ENCODE measurements around the gene TET1.
"Not testable (repeated sequence)": the region's sequence is repeated elsewhere in the genome, so short reads cannot be mapped to it uniquely, and the experiment has no call there.

The TET1 gene

DNA sequence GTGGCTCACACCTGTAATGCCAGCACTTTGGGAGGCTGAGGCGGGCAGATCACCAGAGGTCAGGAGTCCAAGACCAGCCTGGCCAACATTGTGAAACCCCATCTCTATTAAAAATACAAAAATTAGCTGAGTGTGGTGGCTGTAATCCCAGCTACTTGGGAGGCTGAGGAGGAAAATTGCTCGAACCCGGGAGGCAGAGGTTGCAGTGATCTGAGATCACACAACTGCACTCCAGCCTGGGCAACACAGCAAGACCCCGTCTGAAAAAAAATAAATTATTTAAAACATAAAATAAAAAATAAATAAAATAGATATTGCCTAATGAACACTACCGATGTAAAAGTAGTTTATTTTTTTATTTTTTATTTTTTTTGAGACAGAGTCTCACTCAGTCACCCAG, 83.4 kb downstream of the TET1 start:
- H3K36me3 Mint-ChIP-seq (ENCODE audit: insufficient read depth); H3K9me3 Mint-ChIP-seq; H3K27ac Mint-ChIP-seq; H3K27me3 Mint-ChIP-seq; DNase-seq; H3K4me1 Mint-ChIP-seq (ENCODE audit: low read depth in 2 of 2); ATAC-seq (replicated peaks); H3K4me3 Mint-ChIP-seq: not testable (repeated sequence)

DNA sequence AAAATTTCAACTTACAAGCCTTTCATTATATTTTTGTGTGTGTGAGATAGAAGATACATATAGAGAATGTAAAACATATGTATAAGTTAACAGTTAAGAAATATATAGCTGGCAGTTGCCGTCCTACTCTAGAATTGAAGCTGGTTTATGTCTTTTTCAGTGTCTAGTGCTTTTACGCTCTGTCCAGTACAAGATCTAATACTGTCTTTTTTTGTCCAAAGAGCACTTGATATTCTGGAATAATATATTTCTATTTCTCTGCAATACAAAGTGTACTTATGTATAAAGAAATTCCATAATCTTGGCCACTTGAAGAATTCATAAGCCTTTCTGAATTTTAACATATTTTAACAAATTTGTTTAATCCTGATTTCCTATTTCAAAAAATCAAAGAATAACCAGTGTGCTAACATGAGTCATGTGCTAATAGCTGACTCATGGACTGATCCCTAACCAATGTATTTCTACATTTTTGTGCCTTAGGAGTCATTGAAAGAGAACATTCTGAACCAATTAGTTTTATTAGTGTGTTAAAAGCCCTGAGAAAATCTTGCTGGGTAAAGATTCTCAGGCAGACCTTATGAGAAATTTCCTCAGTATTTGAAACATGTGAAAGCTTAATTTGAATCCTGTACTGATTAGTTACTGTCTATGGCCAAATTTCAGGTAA, 87.7 kb downstream of the TET1 start:
- no peak for DNase-seq
- no peak for ATAC-seq (replicated peaks)
- Mint-ChIP-seq H3K36me3 (ENCODE audit: insufficient read depth) (no peaks in the 10 kb centered on the region), H3K9me3 (no peaks in the 10 kb centered on the region), H3K4me3 (no peak overlapping the region), H3K27ac (no peak overlapping the region), H3K4me1 (ENCODE audit: low read depth in 2 of 2) (no peaks in the 10 kb centered on the region), H3K27me3 (no peaks in the 10 kb centered on the region)

DNA sequence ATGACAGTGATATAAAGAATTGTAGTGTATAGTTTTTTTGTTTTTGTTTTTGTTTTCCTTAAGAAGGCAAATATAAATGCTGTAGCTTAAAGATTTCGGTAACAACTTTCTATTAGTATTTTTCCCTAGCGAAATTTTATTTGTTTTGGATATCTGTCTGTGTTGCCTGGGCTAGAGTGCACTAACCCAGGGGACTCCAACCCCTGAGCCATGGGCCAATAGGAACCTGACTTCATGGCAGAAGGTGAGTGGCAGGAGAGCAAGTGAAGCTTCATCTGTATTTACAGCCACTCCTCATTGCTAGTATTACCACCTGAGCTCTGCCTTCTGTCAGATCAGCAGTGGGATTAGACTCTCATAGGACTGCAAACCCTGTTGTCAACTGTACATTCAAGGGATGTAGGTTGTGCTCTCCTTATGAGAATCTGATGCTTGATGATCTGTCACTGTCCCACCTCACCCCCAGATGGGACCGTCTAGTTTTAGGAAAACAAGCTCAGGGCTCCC, 95.5 kb downstream of the TET1 start:
- no peak overlapping the region for H3K4me3 Mint-ChIP-seq
- no peak overlapping the region for H3K27ac Mint-ChIP-seq
- DNase-seq: no peak
- H3K36me3 Mint-ChIP-seq (ENCODE audit: insufficient read depth): peaks cover 9% of the 10 kb centered on the region
- no peaks in the 10 kb centered on the region for H3K4me1 Mint-ChIP-seq (ENCODE audit: low read depth in 2 of 2)
- no peaks in the 10 kb centered on the region for H3K9me3 Mint-ChIP-seq
- no peak for ATAC-seq (replicated peaks)
- H3K27me3 Mint-ChIP-seq: no peaks in the 10 kb centered on the region

DNA sequence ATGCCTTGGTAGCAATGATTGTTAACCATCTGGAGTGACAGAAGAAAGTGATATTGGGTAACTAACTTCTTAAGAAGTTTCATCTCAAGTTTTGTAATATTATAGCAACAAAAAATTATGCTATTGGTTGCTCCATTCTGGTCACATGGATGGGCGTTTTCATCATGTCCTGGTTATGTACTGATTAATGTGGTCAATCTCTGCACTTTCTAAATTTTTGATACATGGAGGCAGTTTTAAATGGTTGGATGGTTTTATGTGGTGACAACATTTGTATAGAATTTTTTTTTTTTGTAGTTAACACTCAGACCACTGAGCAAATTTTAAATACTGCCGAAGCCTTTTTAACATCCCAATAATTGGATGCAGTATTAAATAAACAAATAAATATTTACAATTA, 105.7 kb downstream of the TET1 start:
- no peaks in the 10 kb centered on the region for H3K27me3 Mint-ChIP-seq
- peaks cover 0 to 3% of the 10 kb centered on the region in 2 donors for H3K4me1 Mint-ChIP-seq (ENCODE audit: low read depth in 2 of 2)
- H3K9me3 Mint-ChIP-seq: no peaks in the 10 kb centered on the region
- H3K36me3 Mint-ChIP-seq (ENCODE audit: insufficient read depth): peaks cover 15% of the 10 kb centered on the region
- no peak for ATAC-seq (replicated peaks)
- no peak overlapping the region for H3K4me3 Mint-ChIP-seq
- no peak for DNase-seq
- no peak overlapping the region for H3K27ac Mint-ChIP-seq

DNA sequence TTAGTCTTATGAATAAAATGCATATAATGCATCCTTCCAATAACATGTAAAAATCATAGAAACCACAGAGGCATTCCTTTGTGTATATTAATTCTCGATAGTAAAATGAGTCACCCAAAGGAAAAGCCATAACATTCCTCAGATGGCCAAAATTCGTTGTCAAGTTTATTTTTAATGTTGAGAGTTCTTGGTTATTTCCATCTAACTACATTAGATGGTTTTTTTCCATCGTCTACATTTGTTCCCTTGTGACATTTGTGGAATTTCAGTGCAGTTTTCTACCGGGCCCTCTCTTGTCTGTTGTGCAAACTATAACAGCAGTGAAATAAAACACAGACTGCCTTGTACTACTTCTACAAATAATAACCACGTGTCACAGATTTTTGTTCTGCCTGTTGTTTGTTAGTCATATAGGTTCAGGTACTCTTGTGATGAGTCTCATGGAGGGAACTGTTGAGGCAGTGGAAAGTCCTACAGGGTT, 106.2 kb downstream of the TET1 start:
- ATAC-seq (replicated peaks): no peak
- Mint-ChIP-seq H3K4me1 (ENCODE audit: low read depth in 2 of 2) (peaks cover 0 to 3% of the 10 kb centered on the region in 2 donors), H3K27ac (no peak overlapping the region), H3K27me3 (no peaks in the 10 kb centered on the region), H3K36me3 (ENCODE audit: insufficient read depth) (peaks cover 11% of the 10 kb centered on the region), H3K9me3 (no peaks in the 10 kb centered on the region), H3K4me3 (no peak overlapping the region)
- DNase-seq: no peak

DNA sequence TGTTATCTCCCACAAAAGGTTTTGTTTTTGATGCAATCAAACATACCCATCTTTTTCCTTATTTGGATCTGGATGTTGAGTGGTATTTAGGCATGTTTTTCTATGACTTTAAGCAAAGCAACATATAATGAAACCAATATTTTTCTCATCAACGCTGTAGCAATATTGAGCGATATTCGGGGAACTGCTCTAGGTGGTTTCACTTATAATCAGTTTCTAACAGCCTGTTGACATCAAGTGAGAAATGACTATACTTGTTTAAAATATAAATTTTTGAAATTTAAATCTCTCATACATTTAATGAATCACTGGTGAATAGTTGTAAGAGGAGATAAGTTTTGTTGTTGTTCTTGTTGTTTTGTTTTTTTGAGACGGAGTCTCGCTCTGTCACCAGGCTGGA, 108.1 kb downstream of the TET1 start:
- Mint-ChIP-seq H3K4me1 (ENCODE audit: low read depth in 2 of 2) (peaks cover 0 to 3% of the 10 kb centered on the region in 2 donors), H3K27me3 (no peaks in the 10 kb centered on the region), H3K4me3 (peak overlapping the region in 1 of 2 donors; percentile 23), H3K36me3 (ENCODE audit: insufficient read depth) (peaks cover 11% of the 10 kb centered on the region), H3K27ac (no peak overlapping the region), H3K9me3 (no peaks in the 10 kb centered on the region)
- DNase-seq: no peak
- no peak for ATAC-seq (replicated peaks)

DNA sequence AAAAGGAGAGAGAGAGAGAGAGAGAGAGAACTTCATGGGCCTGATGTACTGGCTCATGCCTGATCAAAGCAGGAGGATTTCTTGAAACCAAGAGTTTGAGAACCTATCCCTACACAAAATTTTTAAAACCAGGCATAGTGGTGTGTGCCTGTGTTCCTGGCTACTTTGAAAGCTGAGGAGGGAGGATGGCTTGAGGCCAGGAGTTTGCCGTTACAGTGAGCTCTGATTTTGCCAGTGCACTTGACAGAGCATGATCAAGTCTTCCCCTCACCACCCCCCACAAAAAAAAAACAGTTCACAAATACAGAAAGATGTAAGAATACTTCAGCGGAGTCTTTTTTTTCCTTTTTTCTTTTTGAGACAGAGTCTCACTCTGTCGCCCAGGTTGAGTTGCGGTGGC, 108.8 kb downstream of the TET1 start:
- Mint-ChIP-seq H3K4me3 (no peak overlapping the region), H3K27ac (no peak overlapping the region), H3K27me3 (no peaks in the 10 kb centered on the region), H3K9me3 (no peaks in the 10 kb centered on the region), H3K4me1 (ENCODE audit: low read depth in 2 of 2) (peaks cover 0 to 3% of the 10 kb centered on the region in 2 donors), H3K36me3 (ENCODE audit: insufficient read depth) (peaks cover 14% of the 10 kb centered on the region)
- DNase-seq: no peak
- ATAC-seq (replicated peaks): no peak

DNA sequence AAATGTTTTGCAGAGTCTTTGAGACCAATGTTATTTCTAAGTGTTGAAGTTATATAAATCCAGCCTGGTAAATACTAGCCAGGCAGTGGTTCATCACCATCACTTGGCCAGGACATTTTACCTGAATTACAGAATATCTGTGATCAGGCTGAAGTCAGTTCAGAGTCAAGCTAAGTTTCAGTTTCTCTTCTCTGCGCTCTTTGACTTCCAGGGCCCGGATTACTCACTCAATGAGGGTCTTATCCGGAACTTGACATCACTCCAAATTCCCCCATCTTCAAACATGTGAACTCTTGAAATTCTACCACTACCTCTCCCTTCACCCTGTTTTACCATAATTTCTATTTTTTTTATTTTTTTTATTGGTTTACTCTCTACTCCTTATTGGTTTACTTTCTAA, 124.3 kb downstream of the TET1 start:
- peak overlapping the region; percentile 55 to 82 for H3K4me3 Mint-ChIP-seq
- peak; percentile 13 to 31 (median 16) for DNase-seq
- H3K27ac Mint-ChIP-seq: peak overlapping the region; percentile 59 to 96

DNA sequence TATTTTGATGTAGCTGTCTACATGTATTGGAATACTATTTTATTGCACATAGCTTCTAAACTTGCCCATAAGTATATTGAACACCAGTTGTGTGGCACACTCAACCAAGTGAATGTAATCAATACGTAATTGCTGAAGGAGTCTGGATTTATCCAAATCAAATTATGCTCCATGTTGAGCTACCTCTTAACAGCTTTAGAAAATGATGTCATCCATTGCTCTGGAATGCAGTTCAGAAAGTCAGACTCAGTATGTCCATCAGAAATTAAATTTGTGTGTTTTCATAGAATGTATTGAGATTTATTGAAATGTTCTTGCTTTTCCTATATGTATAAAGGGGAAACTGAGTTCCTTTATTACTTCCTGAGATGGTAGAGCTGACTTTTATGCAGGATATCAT, 135.9 kb downstream of the TET1 start:
- H3K4me1 Mint-ChIP-seq (ENCODE audit: low read depth in 2 of 2): no peaks in the 10 kb centered on the region
- no peak for ATAC-seq (replicated peaks)
- no peak overlapping the region for H3K4me3 Mint-ChIP-seq
- H3K27ac Mint-ChIP-seq: no peak overlapping the region
- no peak for DNase-seq
- no peaks in the 10 kb centered on the region for H3K9me3 Mint-ChIP-seq
- H3K27me3 Mint-ChIP-seq: no peaks in the 10 kb centered on the region
- H3K36me3 Mint-ChIP-seq (ENCODE audit: insufficient read depth): peaks cover 3% of the 10 kb centered on the region

More for the DNA sequence above, 124.3 kb downstream of the TET1 start:
- H3K27me3 Mint-ChIP-seq: no peaks in the 10 kb centered on the region
- ATAC-seq (replicated peaks): peak; percentile 94
- peaks cover 9% of the 10 kb centered on the region for H3K36me3 Mint-ChIP-seq (ENCODE audit: insufficient read depth)
- peaks cover 3 to 9% of the 10 kb centered on the region in 2 donors for H3K4me1 Mint-ChIP-seq (ENCODE audit: low read depth in 2 of 2)
- no peaks in the 10 kb centered on the region for H3K9me3 Mint-ChIP-seq

DNA sequence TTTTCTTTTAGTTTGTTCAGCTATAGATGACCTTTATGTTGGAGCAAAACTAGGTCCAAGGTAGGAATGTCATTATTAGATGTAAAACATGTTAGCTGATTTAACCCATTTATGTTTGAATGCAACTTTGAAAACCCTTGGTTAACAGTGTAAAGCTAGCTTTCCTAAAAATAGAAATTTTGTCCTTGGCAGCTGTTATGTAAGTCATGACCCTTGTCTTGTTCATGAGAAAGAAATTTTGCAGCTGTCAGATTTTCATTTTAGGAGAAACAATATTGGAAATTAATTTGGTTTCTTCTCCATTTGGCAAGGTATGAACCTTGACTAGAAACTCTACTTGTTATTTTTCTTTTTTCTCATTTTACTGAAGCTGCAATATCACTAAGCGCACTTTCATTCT, 137.0 kb downstream of the TET1 start:
- Mint-ChIP-seq H3K27me3 (no peaks in the 10 kb centered on the region), H3K36me3 (ENCODE audit: insufficient read depth) (no peaks in the 10 kb centered on the region), H3K9me3 (no peaks in the 10 kb centered on the region), H3K27ac (no peak overlapping the region), H3K4me1 (ENCODE audit: low read depth in 2 of 2) (no peaks in the 10 kb centered on the region), H3K4me3 (no peak overlapping the region)
- ATAC-seq (replicated peaks): no peak
- no peak for DNase-seq

DNA sequence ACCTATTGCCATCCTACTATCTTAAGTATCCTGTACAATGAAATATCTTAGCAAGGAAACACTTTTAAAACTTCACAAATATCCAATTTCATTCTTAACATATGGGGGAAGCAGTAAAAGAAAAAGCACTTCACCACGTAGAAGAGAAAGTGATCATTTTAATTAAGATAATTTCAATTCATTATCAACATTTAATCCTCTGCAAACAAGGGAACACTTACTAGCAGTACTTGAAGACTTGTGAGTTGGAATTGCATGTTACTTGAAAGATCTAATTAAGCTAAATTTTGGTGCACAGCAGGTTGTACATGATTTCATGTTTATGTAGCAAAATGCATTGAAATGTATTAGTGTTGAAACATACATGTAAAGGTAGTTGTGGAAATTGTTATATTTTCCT, 140.1 kb downstream of the TET1 start:
- Mint-ChIP-seq H3K9me3 (no peaks in the 10 kb centered on the region), H3K4me1 (ENCODE audit: low read depth in 2 of 2) (no peaks in the 10 kb centered on the region), H3K27me3 (no peaks in the 10 kb centered on the region), H3K4me3 (no peak overlapping the region), H3K36me3 (ENCODE audit: insufficient read depth) (no peaks in the 10 kb centered on the region), H3K27ac (no peak overlapping the region)
- no peak for ATAC-seq (replicated peaks)
- no peak for DNase-seq

DNA sequence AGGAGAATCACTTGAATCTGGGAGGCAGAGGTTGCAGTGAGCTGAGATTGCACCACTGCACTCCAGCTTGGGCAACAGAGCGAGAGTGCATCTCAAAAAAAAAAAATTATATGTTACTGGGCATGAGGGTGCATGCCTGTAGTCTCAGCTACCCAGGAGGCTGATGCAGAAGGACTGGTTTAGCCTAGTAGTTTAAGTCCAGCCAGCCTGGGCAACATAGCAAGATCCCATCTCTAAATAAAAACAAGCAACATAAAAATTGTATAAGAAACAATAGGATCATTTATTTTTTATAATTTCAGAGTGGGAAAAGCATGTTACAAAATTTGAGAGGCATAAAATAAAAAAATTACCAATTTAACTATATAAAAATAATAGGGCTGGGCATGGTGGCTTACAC, 145.4 kb downstream of the TET1 start:
- Mint-ChIP-seq H3K36me3 (ENCODE audit: insufficient read depth) (peaks cover 4% of the 10 kb centered on the region), H3K27me3 (no peaks in the 10 kb centered on the region), H3K9me3 (no peaks in the 10 kb centered on the region), H3K4me1 (ENCODE audit: low read depth in 2 of 2) (no peaks in the 10 kb centered on the region), H3K4me3 (no peak overlapping the region), H3K27ac (no peak overlapping the region)
- DNase-seq (no peak), ATAC-seq (replicated peaks) (no peak)

DNA sequence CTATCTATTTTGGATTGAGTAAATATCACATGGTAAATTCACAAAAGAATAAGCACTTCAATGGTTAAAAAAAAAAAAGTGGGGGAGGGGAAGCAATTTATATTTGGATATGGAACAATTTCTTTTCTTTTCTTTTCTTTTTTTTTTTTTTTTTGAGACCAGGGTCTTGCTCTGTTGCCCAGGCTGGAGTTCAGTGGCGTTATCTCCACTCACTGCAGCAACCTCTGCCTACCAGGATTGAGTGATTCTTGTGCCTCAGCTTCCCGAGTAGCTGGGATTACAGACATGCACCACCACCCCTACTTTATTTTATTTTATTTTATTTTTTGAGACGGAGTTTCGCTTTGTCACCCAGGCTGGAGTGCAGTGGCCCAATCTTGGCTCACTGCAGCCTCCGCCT, 148.8 kb downstream of the TET1 start:
- H3K36me3 Mint-ChIP-seq (ENCODE audit: insufficient read depth); H3K9me3 Mint-ChIP-seq; H3K4me3 Mint-ChIP-seq; H3K4me1 Mint-ChIP-seq (ENCODE audit: low read depth in 2 of 2); H3K27ac Mint-ChIP-seq; H3K27me3 Mint-ChIP-seq; DNase-seq; ATAC-seq (replicated peaks): not testable (repeated sequence)

DNA sequence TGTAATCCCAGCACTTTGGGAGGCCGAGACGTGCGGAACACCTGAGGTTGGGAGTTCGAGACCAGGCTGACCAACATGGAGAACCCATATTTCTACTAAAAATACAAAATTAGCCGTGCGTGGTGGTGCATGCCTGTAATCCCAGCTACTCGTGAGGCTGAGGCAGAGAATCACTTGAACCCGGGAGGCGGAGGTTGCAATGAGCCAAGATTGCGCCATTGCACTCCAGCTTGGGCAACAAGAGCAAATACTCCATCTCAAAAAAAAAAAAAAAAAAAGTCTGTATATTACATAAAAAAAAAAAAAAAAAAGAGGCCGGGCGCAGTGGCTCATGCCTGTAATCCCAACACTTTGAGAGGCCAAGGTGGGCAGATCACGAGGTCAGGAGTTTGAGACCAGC, 152.9 kb downstream of the TET1 start:
- H3K27ac Mint-ChIP-seq; H3K9me3 Mint-ChIP-seq; H3K36me3 Mint-ChIP-seq (ENCODE audit: insufficient read depth); H3K4me1 Mint-ChIP-seq (ENCODE audit: low read depth in 2 of 2); H3K4me3 Mint-ChIP-seq; DNase-seq; H3K27me3 Mint-ChIP-seq; ATAC-seq (replicated peaks): not testable (repeated sequence)

Data from effector memory CD8-positive, alpha-beta T cell (primary cell).